A204.1 (cell line): ENCODE results near the gene ALG9.

Source experiments
- FAIRE-seq: peaks from 2 replicates; lab custom pipeline; 2012; peaks lifted over from hg19 to GRCh38; lab: Jason Lieb, UNC

ALG9 gene

GRCh38 chr11:111834432-111835163 lies 36.8 kb downstream of the ALG9 start:
- no peak for FAIRE-seq

GRCh38 chr11:111833524-111833923 lies 37.9 kb downstream of the ALG9 start:
- no peak for FAIRE-seq

GRCh38 chr11:111829185-111829968 lies 42.0 kb downstream of the ALG9 start:
- no peak for FAIRE-seq

- no peak for FAIRE-seq
Measured at GRCh38 chr11:111826322-111826950, 44.9 kb downstream of the ALG9 start.

GRCh38 chr11:111823629-111824028 lies 47.8 kb downstream of the ALG9 start:
- FAIRE-seq: no peak

GRCh38 chr11:111823131-111823530 lies 48.2 kb downstream of the ALG9 start:
- FAIRE-seq: no peak

GRCh38 chr11:111819829-111820237 lies 51.5 kb downstream of the ALG9 start:
- FAIRE-seq: no peak

- no peak for FAIRE-seq
Measured at GRCh38 chr11:111819161-111819828, 52.1 kb downstream of the ALG9 start.

GRCh38 chr11:111815489-111815888 lies 55.9 kb downstream of the ALG9 start:
- no peak for FAIRE-seq

GRCh38 chr11:111814557-111815320 lies 56.6 kb downstream of the ALG9 start:
- no peak for FAIRE-seq

- no peak for FAIRE-seq
Measured at GRCh38 chr11:111814106-111814505, 57.3 kb downstream of the ALG9 start.

- no peak for FAIRE-seq
Measured at GRCh38 chr11:111812211-111812610, 59.2 kb downstream of the ALG9 start.

- no peak for FAIRE-seq
Measured at GRCh38 chr11:111811445-111811844, 59.9 kb downstream of the ALG9 start.

- no peak for FAIRE-seq
Measured at GRCh38 chr11:111808834-111809233, 62.5 kb downstream of the ALG9 start.

- FAIRE-seq: no peak
Measured at GRCh38 chr11:111808063-111808588, 63.3 kb downstream of the ALG9 start.

GRCh38 chr11:111807076-111807475 lies 64.3 kb downstream of the ALG9 start:
- FAIRE-seq: no peak

- no peak for FAIRE-seq
Measured at GRCh38 chr11:111801135-111801534, 70.2 kb downstream of the ALG9 start.

- FAIRE-seq: no peak
Measured at GRCh38 chr11:111798279-111798678, 73.1 kb downstream of the ALG9 start.

GRCh38 chr11:111797145-111797581 lies 74.2 kb downstream of the ALG9 start:
- FAIRE-seq: no peak

- FAIRE-seq: no peak
Measured at GRCh38 chr11:111796696-111797095, 74.7 kb downstream of the ALG9 start.

GRCh38 chr11:111795334-111795985 lies 75.9 kb downstream of the ALG9 start:
- no peak for FAIRE-seq
